ENCODE measurements around the gene CDC7.

GRCh38 chr1:91557039-91557690 is 56.5 kb downstream of the CDC7 start:
- no peak for TF ChIP-seq EZH2phosphoT487 (IDR thresholded peaks at IDR 0.05; ENCODE audit: borderline replicate concordance, low read depth, low read length)
- no peak for TF ChIP-seq CTCF (conservative IDR thresholded peaks at IDR 0.05; ENCODE audit: low read length)

Data from OCI-LY7 (cell line).